Measurements from ENCODE around the gene GPAT3. TPM values are rescaled to one million over a fixed set of nuclear protein-coding genes. Genes with fewer than 3 reads are reported as not detected.

Gene GPAT3
- total RNA-seq, 1 donor from 2014 or later: not detected

GRCh38 chr4:83582289-83582785 is 46.4 kb downstream of the GPAT3 start:
- no peak overlapping the region for H3K4me3 Mint-ChIP-seq (ENCODE audit: unreplicated experiment)
- H3K36me3 Mint-ChIP-seq (ENCODE audit: unreplicated experiment): no peaks in the 10 kb centered on the region
- no peaks in the 10 kb centered on the region for H3K4me1 Mint-ChIP-seq (ENCODE audit: unreplicated experiment)
- peaks cover 9% of the 10 kb centered on the region for H3K27me3 Mint-ChIP-seq (ENCODE audit: unreplicated experiment)
- no peak for TF ChIP-seq CTCF (IDR thresholded peaks at IDR 0.05)
- no peaks in the 10 kb centered on the region for H3K9me3 Mint-ChIP-seq (ENCODE audit: unreplicated experiment)
- H3K27ac Mint-ChIP-seq (ENCODE audit: unreplicated experiment): no peak overlapping the region
- DNase-seq (ENCODE audit: extremely low spot score, unreplicated experiment): no peak

GRCh38 chr4:83585982-83586508 is 50.1 kb downstream of the GPAT3 start:
- Mint-ChIP-seq H3K36me3 (ENCODE audit: unreplicated experiment) (no peaks in the 10 kb centered on the region), H3K4me1 (ENCODE audit: unreplicated experiment) (no peaks in the 10 kb centered on the region), H3K27me3 (ENCODE audit: unreplicated experiment) (peaks cover 5% of the 10 kb centered on the region), H3K4me3 (ENCODE audit: unreplicated experiment) (no peak overlapping the region), H3K9me3 (ENCODE audit: unreplicated experiment) (no peaks in the 10 kb centered on the region), H3K27ac (ENCODE audit: unreplicated experiment) (no peak overlapping the region)
- no peak for TF ChIP-seq CTCF (IDR thresholded peaks at IDR 0.05)
- no peak for DNase-seq (ENCODE audit: extremely low spot score, unreplicated experiment)

- H3K4me3 Mint-ChIP-seq (ENCODE audit: unreplicated experiment): no peak overlapping the region
- no peaks in the 10 kb centered on the region for H3K36me3 Mint-ChIP-seq (ENCODE audit: unreplicated experiment)
- TF ChIP-seq CTCF (IDR thresholded peaks at IDR 0.05): no peak
- H3K27ac Mint-ChIP-seq (ENCODE audit: unreplicated experiment): no peak overlapping the region
- H3K4me1 Mint-ChIP-seq (ENCODE audit: unreplicated experiment): no peaks in the 10 kb centered on the region
- H3K27me3 Mint-ChIP-seq (ENCODE audit: unreplicated experiment): peaks cover 6% of the 10 kb centered on the region
- H3K9me3 Mint-ChIP-seq (ENCODE audit: unreplicated experiment): no peaks in the 10 kb centered on the region
- DNase-seq (ENCODE audit: extremely low spot score, unreplicated experiment): no peak
These were observed 53.4 kb downstream of the GPAT3 start for GRCh38 chr4:83589279-83589678.

GRCh38 chr4:83591056-83591455 is 55.1 kb downstream of the GPAT3 start:
- Mint-ChIP-seq H3K9me3 (ENCODE audit: unreplicated experiment) (no peaks in the 10 kb centered on the region), H3K27me3 (ENCODE audit: unreplicated experiment) (peaks cover 6% of the 10 kb centered on the region)

GRCh38 chr4:83591730-83592129 is 55.8 kb downstream of the GPAT3 start:
- Mint-ChIP-seq H3K4me3 (ENCODE audit: unreplicated experiment) (no peak overlapping the region), H3K27ac (ENCODE audit: unreplicated experiment) (no peak overlapping the region), H3K36me3 (ENCODE audit: unreplicated experiment) (no peaks in the 10 kb centered on the region), H3K4me1 (ENCODE audit: unreplicated experiment) (no peaks in the 10 kb centered on the region), H3K27me3 (ENCODE audit: unreplicated experiment) (peaks cover 6% of the 10 kb centered on the region), H3K9me3 (ENCODE audit: unreplicated experiment) (no peaks in the 10 kb centered on the region)
- TF ChIP-seq CTCF (IDR thresholded peaks at IDR 0.05): no peak
- DNase-seq (ENCODE audit: extremely low spot score, unreplicated experiment): no peak

More at GRCh38 chr4:83591056-83591455, 55.1 kb downstream of the GPAT3 start:
- no peak overlapping the region for H3K4me3 Mint-ChIP-seq (ENCODE audit: unreplicated experiment)
- H3K27ac Mint-ChIP-seq (ENCODE audit: unreplicated experiment): no peak overlapping the region
- no peaks in the 10 kb centered on the region for H3K4me1 Mint-ChIP-seq (ENCODE audit: unreplicated experiment)
- TF ChIP-seq CTCF (IDR thresholded peaks at IDR 0.05): no peak
- no peaks in the 10 kb centered on the region for H3K36me3 Mint-ChIP-seq (ENCODE audit: unreplicated experiment)
- no peak for DNase-seq (ENCODE audit: extremely low spot score, unreplicated experiment)

All from osteocyte (in vitro differentiated cells).